ENCODE results near the gene HPCAL1. TPM values are rescaled to one million over a fixed set of nuclear protein-coding genes. Genes with fewer than 3 reads are reported as not detected.
A peak's percentile ranks its signal among the peaks of the same experiment; 100 is the strongest.

Gene HPCAL1
- total RNA-seq, 1 donor from 2014 or later = 77.1 TPM

DNA sequence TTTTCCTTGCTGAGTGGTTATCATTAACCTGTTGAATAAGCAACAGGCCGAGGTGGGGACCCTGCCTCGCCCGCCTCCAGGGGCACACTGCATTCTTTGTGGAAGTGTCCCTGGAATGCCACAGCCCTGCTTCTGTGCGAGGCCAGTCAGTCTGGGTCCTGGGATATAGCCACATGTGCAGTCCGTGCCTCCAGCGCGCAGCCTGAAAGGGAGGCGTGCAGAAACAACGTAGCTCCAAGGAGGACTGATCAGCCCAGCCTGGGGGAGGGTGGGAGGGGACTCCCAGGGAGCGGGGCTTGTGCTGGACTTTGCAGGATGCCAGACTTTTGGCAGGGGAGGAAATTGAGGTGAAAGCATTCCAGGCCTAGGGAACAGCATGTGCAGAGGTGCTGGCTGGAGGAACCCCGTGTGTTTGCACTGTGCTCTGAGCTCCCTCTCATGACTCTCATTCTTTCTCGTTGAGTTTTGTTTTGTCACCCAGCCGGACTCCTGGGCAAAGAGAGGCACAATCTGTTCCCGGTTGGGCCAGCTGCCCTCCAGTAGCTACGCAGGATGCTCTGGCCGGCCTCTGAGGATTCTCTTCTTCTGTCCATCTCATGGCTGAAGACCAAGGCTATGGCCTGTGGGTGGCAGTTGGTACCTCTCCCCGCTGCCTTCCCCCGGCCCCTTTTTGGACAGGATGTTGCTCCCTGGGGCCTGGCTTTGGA is 39.7 kb downstream of the HPCAL1 start:
- no peak overlapping the region for H3K27ac Mint-ChIP-seq
- H3K9me3 Mint-ChIP-seq = no peaks in the 10 kb centered on the region
- peaks cover 37% of the 10 kb centered on the region for H3K4me1 Mint-ChIP-seq
- no peak for DNase-seq
- no peaks in the 10 kb centered on the region for H3K27me3 Mint-ChIP-seq
- peaks cover 7% of the 10 kb centered on the region for H3K36me3 Mint-ChIP-seq (ENCODE audit: low read depth)
- no peak overlapping the region for H3K4me3 Mint-ChIP-seq
- intact Hi-C loops (cut with micrococcal nuclease) = no loop called here

DNA sequence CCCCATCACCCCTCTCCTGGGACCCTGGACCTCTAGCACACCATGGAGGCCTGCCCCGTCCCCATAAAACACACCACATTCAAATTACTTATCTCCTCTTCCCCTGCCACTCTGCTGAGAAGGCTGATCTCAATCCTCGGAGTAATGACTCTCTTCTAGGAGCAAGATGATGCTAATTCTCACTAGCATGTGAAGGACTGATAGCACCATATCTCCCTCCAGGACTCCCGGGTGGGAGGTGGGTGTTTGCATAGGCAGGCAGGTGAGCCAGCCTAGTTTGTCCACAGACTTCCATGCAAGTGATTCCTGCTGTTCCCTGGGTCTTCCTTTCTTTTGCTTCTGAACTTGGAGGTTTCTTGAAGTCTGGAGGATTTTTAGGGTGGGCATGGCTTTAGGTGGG is 40.5 kb downstream of the HPCAL1 start:
- Mint-ChIP-seq H3K27me3 (no peaks in the 10 kb centered on the region), H3K4me3 (no peak overlapping the region), H3K27ac (no peak overlapping the region), H3K9me3 (no peaks in the 10 kb centered on the region), H3K4me1 (peaks cover 30% of the 10 kb centered on the region), H3K36me3 (ENCODE audit: low read depth) (peaks cover 7% of the 10 kb centered on the region)
- intact Hi-C loops (cut with micrococcal nuclease) = no loop called here
- no peak for DNase-seq

DNA sequence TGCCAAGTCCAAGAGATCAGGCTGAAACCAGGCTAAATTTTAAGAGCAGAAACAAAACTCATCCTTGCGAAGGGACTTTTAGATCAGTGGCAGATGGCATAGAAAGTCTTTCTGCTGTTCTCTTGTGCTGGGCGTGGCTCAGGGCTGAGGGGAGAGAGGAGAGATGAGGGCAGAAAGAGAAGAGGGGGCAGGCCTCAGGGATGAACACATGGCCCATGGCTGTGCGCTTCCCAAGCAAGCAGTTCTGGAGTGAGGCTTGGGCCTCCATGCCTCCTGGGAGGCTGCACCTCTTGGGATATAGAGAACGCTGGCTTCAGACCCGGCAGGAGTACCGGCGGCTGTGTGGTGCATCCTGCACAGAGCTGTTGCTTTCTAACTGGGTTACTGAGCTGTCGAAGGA is 41.0 kb downstream of the HPCAL1 start:
- no peak overlapping the region for H3K4me3 Mint-ChIP-seq
- H3K27ac Mint-ChIP-seq = no peak overlapping the region
- H3K4me1 Mint-ChIP-seq = peaks cover 30% of the 10 kb centered on the region
- H3K9me3 Mint-ChIP-seq = no peaks in the 10 kb centered on the region
- no peak for DNase-seq
- intact Hi-C loops (cut with micrococcal nuclease) = no loop called here
- H3K27me3 Mint-ChIP-seq = no peaks in the 10 kb centered on the region
- peaks cover 7% of the 10 kb centered on the region for H3K36me3 Mint-ChIP-seq (ENCODE audit: low read depth)

DNA sequence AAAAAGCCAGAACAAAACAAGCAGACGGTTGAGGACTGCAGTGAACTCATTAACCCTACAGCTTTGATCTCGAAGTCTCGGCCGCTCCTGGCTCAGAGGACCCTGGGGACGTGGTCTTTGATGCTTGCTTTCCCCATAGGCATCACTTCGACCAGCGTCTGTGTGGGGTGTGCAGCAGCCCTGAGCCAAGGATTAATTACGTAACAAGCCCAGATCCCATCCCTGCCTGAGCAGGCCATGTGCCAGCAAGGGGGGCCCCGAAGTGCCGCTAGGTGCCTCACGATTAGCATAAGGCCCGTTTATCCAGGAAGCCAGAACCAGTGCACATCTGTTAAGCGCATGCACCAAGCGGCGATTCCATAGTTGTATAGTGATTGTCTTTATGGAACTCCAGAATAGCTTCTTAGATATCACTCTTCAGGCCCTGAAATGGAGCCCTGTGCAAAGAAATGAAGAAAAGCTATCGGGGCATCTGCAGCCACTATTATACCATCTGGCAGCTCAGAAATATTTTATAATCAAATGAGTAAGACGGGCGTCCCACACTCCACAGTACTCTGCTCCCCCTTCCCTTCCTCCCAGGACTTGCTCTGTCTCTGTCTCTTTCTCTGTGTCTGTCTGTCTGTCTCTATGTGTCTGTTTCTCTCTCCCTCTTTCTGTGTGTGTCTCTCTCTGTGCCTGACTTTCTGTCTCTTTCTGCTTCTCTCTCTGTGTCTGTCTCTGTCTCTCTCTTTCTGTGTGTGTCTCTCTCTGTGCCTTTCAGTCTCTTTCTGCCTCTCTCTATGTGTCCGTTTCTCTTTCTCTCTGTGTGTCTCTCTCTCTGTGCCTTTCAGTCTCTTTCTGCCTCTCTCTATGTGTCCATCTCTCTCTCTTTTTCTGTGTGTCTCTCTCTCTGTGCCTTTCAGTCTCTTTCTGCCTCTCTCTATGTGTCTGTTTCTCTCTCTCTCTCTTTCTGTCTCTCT is 41.7 kb downstream of the HPCAL1 start:
- Mint-ChIP-seq H3K27ac (peak overlapping the region; percentile 47), H3K36me3 (ENCODE audit: low read depth) (peaks cover 5% of the 10 kb centered on the region), H3K9me3 (no peaks in the 10 kb centered on the region), H3K4me3 (no peak overlapping the region), H3K27me3 (no peaks in the 10 kb centered on the region), H3K4me1 (peaks cover 32% of the 10 kb centered on the region)
- no peak for DNase-seq
- intact Hi-C loops (cut with micrococcal nuclease) = no loop called here

DNA sequence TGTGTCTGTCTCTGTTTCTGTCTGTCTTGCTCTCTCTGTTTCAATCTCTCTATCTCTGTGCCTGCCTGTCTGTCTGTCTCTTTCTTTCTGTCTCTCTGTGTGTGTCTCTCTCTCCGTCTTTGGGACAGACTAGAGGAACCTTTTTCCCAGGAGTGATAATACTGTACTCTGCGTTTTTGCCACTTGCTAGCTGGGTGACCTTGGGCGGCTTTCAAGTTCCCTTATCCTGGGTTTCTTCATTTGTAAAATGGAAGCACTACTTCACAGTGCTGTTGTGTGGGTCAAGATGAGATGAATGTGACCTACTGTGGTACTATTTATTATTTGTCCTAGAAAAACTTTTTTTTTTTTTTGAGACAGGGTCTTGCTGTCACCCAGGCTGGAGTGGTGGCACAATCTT is 42.4 kb downstream of the HPCAL1 start:
- Mint-ChIP-seq H3K4me1 (peaks cover 32% of the 10 kb centered on the region), H3K27ac (peak overlapping the region; percentile 47), H3K27me3 (no peaks in the 10 kb centered on the region), H3K9me3 (no peaks in the 10 kb centered on the region), H3K36me3 (ENCODE audit: low read depth) (peaks cover 3% of the 10 kb centered on the region), H3K4me3 (no peak overlapping the region)
- no peak for DNase-seq
- intact Hi-C loops (cut with micrococcal nuclease) = no loop called here

DNA sequence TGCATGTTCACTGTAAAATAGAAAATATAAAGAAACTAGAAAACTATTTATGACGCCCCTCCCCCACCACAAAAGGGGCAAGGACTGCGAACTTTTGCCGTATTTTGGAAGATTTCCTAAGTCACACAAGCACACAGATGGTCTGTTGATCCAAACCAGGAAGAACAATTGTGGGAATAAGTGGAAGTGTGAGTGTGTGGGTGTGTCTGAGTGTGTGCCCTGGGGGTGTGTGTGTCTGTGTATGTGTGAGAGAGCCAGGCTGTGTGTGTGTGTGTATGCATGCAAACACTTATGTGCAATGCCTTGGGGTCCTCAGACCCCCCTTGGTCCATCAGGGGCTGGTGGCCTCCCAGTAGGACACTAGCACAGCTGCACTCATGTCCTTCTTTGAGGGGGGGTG is 43.1 kb downstream of the HPCAL1 start:
- Mint-ChIP-seq H3K9me3 (no peaks in the 10 kb centered on the region), H3K27me3 (no peaks in the 10 kb centered on the region), H3K4me3 (no peak overlapping the region), H3K36me3 (ENCODE audit: low read depth) (peaks cover 4% of the 10 kb centered on the region), H3K4me1 (peaks cover 35% of the 10 kb centered on the region), H3K27ac (no peak overlapping the region)
- intact Hi-C loops (cut with micrococcal nuclease) = no loop called here
- DNase-seq = no peak

DNA sequence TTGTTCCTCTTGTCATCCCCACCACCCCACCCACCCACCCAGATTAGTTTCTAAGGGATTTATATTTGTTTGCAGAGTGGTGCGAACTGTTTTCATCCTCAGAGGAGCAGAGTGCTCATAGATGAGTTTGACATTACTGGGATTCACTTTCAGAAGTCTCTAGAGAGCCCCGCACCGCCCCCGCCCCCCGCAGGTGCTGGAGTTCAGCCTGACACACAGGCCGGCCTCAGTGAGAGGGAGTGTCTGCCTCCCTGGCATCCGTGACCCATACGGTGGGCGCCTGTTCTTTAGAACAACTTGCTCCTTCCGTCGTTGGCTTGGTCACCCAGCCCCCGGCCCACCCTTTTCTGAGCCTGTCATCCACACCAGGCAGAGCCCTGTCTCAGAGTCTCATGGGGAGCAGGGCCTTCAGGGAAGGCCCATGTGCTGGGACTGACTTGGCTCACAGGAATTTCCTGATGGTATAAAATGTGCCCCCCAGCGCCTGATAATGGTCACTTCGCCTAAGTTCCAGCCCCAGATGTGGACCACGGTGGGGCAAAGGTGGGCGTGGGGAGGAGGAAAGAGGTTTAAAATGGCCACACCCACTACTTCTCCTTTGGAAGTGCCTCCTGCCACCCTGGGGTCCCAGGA is 44.3 kb downstream of the HPCAL1 start:
- no peaks in the 10 kb centered on the region for H3K27me3 Mint-ChIP-seq
- no peak overlapping the region for H3K27ac Mint-ChIP-seq
- intact Hi-C loops (cut with micrococcal nuclease) = no loop called here
- peaks cover 39% of the 10 kb centered on the region for H3K4me1 Mint-ChIP-seq
- DNase-seq = no peak
- H3K4me3 Mint-ChIP-seq = no peak overlapping the region
- peaks cover 4% of the 10 kb centered on the region for H3K36me3 Mint-ChIP-seq (ENCODE audit: low read depth)
- H3K9me3 Mint-ChIP-seq = no peaks in the 10 kb centered on the region

DNA sequence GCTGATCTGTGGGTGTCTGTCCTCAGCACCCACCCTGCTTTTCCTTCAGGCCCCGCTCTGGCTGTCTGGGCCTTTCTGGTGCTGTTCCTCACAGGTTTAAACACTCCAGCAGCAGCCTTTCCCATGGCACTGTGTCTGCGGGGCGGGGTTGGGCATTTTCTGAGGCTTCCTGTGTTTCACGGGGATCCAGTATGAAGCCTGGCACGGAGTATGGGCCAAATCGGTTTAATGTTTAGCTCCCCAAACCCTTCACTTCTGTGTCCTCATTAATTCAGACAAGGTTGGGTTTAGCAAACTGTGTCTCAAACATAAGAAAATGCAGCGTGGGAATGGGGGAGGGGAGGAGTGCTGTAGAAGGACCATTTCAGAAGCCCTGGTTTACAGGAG is 44.9 kb downstream of the HPCAL1 start:
- no peak for DNase-seq
- Mint-ChIP-seq H3K27me3 (no peaks in the 10 kb centered on the region), H3K9me3 (no peaks in the 10 kb centered on the region), H3K27ac (no peak overlapping the region), H3K36me3 (ENCODE audit: low read depth) (peaks cover 4% of the 10 kb centered on the region), H3K4me3 (no peak overlapping the region), H3K4me1 (peaks cover 42% of the 10 kb centered on the region)
- intact Hi-C loops (cut with micrococcal nuclease) = no loop called here

DNA sequence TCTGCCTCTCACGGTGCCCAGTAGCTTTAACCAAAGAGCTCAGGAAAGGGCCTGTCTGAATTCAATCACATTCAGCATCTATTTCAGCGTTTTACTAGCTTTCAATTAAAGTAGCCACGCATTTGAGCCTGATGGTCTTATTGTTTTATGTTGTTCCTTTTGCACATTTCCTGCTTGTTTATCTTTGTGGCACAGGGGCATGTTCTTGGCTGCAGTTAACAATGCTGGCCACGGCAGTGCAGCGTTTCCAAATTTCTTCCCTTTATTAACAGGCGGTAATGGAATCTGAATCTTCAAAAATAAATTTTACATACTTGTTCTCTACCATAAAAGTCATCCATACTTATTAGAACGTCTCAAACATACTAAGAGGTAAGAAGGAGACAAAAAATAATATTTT is 46.2 kb downstream of the HPCAL1 start:
- intact Hi-C loops (cut with micrococcal nuclease) = no loop called here
- Mint-ChIP-seq H3K9me3 (no peaks in the 10 kb centered on the region), H3K4me1 (peaks cover 34% of the 10 kb centered on the region), H3K4me3 (no peak overlapping the region), H3K36me3 (ENCODE audit: low read depth) (peaks cover 4% of the 10 kb centered on the region), H3K27ac (no peak overlapping the region), H3K27me3 (no peaks in the 10 kb centered on the region)
- no peak for DNase-seq

DNA sequence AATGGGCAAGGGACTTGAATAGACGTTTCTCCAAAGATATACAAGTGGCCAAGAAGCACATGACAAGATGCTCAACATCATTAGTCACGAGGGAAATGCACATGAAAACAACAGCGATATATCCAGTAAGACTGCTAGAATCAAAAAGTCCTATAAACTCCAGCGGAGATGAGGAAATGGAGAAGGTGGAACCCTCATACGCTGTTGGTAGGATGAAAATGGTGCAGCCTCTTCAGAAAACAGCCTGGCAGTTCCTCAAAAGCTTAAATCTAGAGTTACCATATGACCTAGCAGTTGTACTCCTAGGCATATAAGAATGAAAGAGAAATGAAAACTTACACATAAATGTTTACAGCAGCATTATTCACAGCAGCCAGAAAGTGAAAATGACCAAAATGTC is 48.1 kb downstream of the HPCAL1 start:
- Mint-ChIP-seq H3K4me3 (no peak overlapping the region), H3K4me1 (peaks cover 33% of the 10 kb centered on the region), H3K36me3 (ENCODE audit: low read depth) (peaks cover 11% of the 10 kb centered on the region), H3K27me3 (no peaks in the 10 kb centered on the region), H3K9me3 (no peaks in the 10 kb centered on the region), H3K27ac (no peak overlapping the region)
- intact Hi-C loops (cut with micrococcal nuclease) = no loop called here
- no peak for DNase-seq

DNA sequence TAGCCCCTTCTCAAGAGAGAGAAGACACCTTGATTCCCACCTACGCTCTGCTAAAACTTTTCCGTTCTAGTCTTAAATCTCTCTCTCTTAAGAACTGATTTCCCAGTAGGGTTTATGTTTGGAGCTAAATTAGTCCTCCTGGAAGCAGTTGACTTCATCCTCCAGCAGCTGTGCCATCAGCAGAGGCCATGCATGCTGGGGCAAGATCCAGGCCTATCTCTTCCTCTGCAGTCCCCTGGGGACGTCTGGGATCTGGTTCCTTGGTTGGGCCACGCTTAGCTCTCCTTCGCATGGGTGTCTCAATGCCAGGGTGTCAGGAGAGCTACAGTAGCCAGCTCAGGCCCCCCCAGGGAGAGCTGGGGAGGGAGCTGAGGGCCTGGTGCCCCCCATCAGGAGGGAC is 49.7 kb downstream of the HPCAL1 start:
- Mint-ChIP-seq H3K27me3 (no peaks in the 10 kb centered on the region), H3K4me1 (peaks cover 36% of the 10 kb centered on the region), H3K27ac (no peak overlapping the region), H3K4me3 (no peak overlapping the region), H3K36me3 (ENCODE audit: low read depth) (peaks cover 11% of the 10 kb centered on the region), H3K9me3 (no peaks in the 10 kb centered on the region)
- DNase-seq = no peak
- intact Hi-C loops (cut with micrococcal nuclease) = no loop called here

DNA sequence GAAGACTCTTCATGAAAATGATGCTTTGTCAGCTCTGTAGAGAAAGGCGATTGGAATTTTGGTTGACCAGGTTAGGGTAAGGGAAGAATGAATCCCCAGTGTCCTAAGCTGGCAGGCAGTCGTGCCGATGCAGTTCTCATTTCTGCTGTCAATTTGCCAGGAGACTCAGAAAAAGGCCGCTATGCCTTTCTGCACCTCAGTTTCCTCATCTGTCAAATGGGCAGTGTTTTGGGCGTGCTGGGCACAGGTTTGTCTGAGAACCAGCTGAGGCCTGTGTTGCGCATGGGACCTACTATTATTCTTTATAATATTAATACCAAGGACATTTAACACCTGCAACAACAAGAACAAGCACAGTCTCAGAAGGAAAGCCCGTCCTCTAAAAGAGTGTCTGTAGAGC is 50.3 kb downstream of the HPCAL1 start:
- no peaks in the 10 kb centered on the region for H3K9me3 Mint-ChIP-seq
- H3K4me3 Mint-ChIP-seq = no peak overlapping the region
- peaks cover 11% of the 10 kb centered on the region for H3K36me3 Mint-ChIP-seq (ENCODE audit: low read depth)
- no peak for DNase-seq
- no peak overlapping the region for H3K27ac Mint-ChIP-seq
- intact Hi-C loops (cut with micrococcal nuclease) = no loop called here
- peaks cover 37% of the 10 kb centered on the region for H3K4me1 Mint-ChIP-seq
- H3K27me3 Mint-ChIP-seq = no peaks in the 10 kb centered on the region

DNA sequence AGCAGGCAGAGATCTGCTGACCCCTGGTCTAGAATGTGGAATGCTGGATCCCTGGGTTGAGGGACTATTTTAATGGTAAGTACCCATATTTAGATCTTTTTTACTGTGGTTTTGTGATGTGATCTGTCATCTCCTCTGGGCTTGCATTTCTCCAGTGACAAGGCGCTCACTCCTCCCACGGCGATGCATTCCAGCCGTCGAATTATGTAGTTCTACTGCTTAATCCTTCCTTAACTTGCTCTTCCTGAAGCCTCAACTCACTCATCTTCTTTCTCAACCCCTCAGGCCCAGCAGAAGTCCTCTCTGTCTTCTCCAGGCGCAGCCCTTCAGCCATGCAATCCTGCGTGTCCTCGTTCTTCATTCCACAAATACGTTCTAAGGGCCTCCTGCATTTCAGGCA is 51.2 kb downstream of the HPCAL1 start:
- H3K36me3 Mint-ChIP-seq (ENCODE audit: low read depth) = peaks cover 11% of the 10 kb centered on the region
- H3K9me3 Mint-ChIP-seq = no peaks in the 10 kb centered on the region
- peaks cover 36% of the 10 kb centered on the region for H3K4me1 Mint-ChIP-seq
- no peak overlapping the region for H3K27ac Mint-ChIP-seq
- DNase-seq = no peak
- H3K4me3 Mint-ChIP-seq = no peak overlapping the region
- intact Hi-C loops (cut with micrococcal nuclease) = no loop called here
- no peaks in the 10 kb centered on the region for H3K27me3 Mint-ChIP-seq

DNA sequence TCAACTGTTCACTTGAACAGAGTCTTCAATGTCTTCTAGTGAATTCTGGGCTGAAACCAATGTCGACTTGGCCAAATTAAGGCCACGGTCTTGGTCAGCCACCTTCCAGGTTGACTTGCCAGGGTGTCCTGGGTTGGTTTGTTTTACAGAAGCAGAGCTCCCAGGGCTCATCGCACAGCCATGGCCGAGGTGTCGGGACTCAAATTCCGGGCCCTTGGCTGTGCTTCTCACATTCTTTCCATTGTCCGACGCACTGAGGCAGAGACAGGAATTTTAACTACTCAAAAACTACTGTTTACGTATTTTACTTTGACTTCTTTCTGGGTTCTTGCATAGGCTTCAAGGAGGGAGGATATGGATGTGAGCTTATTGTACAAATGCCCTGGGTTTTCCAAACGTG is 51.7 kb downstream of the HPCAL1 start:
- Mint-ChIP-seq H3K27ac (no peak overlapping the region), H3K9me3 (no peaks in the 10 kb centered on the region), H3K27me3 (no peaks in the 10 kb centered on the region), H3K4me1 (peaks cover 33% of the 10 kb centered on the region), H3K36me3 (ENCODE audit: low read depth) (peaks cover 11% of the 10 kb centered on the region), H3K4me3 (no peak overlapping the region)
- intact Hi-C loops (cut with micrococcal nuclease) = no loop called here
- DNase-seq = no peak

Measured in activated CD4-positive, alpha-beta T cell treated with anti-CD3 and anti-CD28 coated beads, Interleukin-2, amount 10 ng/mL, durations not matched to agents 24 days and 14 days (primary cell).